Measurements from ENCODE around the gene WNT7B.

The WNT7B gene

DNA sequence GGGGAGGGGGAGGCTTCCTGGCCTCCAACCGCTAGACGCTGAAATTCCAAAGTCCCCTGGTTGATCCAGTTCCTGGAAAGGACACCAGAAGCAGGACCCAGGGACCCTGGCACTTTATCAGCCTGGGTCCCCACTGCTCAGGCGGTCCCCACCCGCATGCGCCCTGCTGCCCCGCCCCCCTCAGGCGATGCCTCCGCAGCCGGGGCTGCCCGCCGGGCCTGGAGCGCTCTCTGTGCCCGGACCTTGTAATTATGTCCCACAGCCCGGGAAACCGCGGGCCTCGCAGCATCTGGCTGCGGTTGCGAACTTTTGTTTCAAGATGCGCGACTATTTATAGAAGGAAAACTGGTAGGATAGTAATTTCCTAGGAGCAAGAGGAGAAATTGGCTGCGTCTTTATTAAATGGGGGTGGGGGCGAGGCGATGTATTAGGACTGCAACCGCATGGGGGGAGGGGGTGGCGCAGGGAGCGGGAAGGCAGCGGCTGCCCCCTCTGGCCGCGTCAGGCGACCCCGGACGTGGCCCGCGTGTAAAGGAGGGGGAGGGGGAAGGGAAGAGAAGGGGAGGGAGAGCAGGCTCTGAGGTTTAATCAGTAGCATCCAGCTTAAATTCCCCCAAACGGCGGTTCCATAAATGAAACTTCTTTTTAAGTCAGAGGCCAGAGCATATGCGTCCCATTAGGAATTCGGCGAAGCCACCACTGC, 6.1 kb downstream of the WNT7B start:
- no peak for DNase-seq (ENCODE audit: extremely low read depth, low read depth)
- TF ChIP-seq, protein P1, sequence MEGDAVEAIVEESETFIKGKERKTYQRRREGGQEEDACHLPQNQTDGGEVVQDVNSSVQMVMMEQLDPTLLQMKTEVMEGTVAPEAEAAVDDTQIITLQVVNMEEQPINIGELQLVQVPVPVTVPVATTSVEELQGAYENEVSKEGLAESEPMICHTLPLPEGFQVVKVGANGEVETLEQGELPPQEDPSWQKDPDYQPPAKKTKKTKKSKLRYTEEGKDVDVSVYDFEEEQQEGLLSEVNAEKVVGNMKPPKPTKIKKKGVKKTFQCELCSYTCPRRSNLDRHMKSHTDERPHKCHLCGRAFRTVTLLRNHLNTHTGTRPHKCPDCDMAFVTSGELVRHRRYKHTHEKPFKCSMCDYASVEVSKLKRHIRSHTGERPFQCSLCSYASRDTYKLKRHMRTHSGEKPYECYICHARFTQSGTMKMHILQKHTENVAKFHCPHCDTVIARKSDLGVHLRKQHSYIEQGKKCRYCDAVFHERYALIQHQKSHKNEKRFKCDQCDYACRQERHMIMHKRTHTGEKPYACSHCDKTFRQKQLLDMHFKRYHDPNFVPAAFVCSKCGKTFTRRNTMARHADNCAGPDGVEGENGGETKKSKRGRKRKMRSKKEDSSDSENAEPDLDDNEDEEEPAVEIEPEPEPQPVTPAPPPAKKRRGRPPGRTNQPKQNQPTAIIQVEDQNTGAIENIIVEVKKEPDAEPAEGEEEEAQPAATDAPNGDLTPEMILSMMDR (IDR thresholded peaks at IDR 0.05; ENCODE audit: low read depth, low read length, missing control alignments) = no peak

GRCh38 chr22:45969801-45970470, 7.0 kb downstream of the WNT7B start:
- TF ChIP-seq, protein P1 (IDR thresholded peaks at IDR 0.05; ENCODE audit: low read depth, low read length, missing control alignments) = no peak
- H3K4me3 ChIP-seq (replicated peaks; ENCODE audit: low read depth, low read length) = peak overlapping the region; percentile 64
- DNase-seq (ENCODE audit: extremely low read depth, low read depth) = no peak

More for the DNA sequence above, 6.1 kb downstream of the WNT7B start:
- H3K4me3 ChIP-seq (replicated peaks; ENCODE audit: low read depth, low read length) = peak overlapping the region; percentile 64

GRCh38 chr22:45969414-45969799, 7.6 kb downstream of the WNT7B start:
- peak overlapping the region; percentile 64 for H3K4me3 ChIP-seq (replicated peaks; ENCODE audit: low read depth, low read length)
- TF ChIP-seq, protein P1 (IDR thresholded peaks at IDR 0.05; ENCODE audit: low read depth, low read length, missing control alignments) = peak; percentile 12
- DNase-seq (ENCODE audit: extremely low read depth, low read depth) = no peak

DNA sequence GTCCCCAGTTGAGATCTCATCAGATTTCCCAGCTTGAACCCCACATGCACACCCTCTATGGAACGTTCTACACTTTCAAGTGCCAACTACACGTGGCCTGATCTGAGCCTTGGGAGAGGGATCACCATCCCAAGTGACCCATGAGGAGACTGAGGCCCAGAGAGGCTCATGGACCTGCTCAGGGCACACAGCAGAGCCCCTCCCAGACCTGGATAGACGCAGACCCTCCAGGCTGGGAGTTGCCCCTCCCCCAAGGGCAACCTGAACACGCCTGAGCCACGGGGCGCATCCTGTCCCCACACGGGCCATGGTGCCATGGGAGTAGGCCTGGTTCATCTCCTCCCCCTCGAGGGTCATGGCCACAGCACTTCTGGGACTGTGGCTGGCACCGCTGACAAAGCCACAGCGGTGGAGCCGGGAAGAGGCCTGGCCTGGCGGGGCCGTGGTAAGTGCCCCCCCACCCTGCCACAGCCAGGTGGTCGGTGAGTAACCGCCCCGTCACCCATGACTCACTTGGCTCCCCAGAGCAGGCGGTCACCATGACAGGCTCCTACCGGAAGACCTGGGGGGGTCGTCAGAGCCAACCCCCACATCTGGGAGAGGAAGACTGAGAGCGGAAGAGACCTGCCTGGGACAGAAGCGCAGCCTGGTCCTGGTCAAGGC, 8.1 kb downstream of the WNT7B start:
- H3K4me3 ChIP-seq (replicated peaks; ENCODE audit: low read depth, low read length) = peak overlapping the region; percentile 64; the same call in 1 of the 2 replicates
- TF ChIP-seq, protein P1 (IDR thresholded peaks at IDR 0.05; ENCODE audit: low read depth, low read length, missing control alignments) = no peak
- peak; percentile 69 for DNase-seq (ENCODE audit: extremely low read depth, low read depth)

DNA sequence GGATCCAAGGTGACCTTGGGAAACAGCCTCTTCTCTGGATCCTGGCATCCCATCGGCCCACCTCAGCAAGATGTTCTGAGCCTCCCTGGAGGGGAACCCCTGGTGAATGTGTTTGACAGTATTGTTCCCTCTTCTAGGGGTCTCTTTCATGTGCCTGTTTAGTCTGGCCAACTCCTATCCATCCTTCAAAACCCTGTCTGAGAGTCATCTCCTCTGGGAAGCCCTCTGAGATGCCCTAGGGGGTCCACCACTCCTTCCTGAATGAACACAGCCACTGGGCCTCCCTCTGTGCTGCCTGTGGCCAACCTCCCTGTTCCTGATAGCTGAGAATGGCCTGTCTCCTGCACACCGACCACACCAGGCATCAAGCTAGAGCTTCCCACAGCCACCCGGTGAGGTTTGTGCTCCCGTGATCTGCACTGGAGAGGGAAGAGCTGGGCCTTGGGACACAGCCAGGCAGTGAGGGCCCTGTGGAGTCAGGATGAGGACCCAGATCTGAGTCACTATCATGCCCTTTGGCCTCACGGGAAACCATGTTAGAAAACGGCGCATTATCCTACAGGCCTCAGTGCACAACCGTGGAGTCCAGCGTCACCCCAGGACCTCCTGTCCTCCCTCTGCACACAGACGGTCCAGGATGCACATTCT, 8.8 kb downstream of the WNT7B start:
- TF ChIP-seq, protein P1 (IDR thresholded peaks at IDR 0.05; ENCODE audit: low read depth, low read length, missing control alignments) = no peak
- DNase-seq (ENCODE audit: extremely low read depth, low read depth) = no peak
- no peak overlapping the region for H3K4me3 ChIP-seq (replicated peaks; ENCODE audit: low read depth, low read length)

GRCh38 chr22:45966895-45967365, 10.0 kb downstream of the WNT7B start:
- TF ChIP-seq, protein P1 (IDR thresholded peaks at IDR 0.05; ENCODE audit: low read depth, low read length, missing control alignments) = no peak
- DNase-seq (ENCODE audit: extremely low read depth, low read depth) = no peak
- no peak overlapping the region for H3K4me3 ChIP-seq (replicated peaks; ENCODE audit: low read depth, low read length)

Data from HFF-Myc (cell line).